KOPT-K1 (cell line): ENCODE results near the gene TSR2.
"Not testable (repeated sequence)": the region's sequence is repeated elsewhere in the genome, so short reads cannot be mapped to it uniquely, and the experiment has no call there.

Experiments
- H3K27ac ChIP-seq: fragments of 200-600 bp; sonication (generic); 2 replicates; pipeline ENCODE4 v1.5.1; 2016; ENCODE audit warnings: antibody characterized with exemption, mild to moderate bottlenecking, low read depth, low read length; ENCODE audit not compliant: poor library complexity, severe bottlenecking
- H3K36me3 ChIP-seq: fragments of 200-600 bp; sonication (generic); 2 replicates; pipeline ENCODE4 v1.5.1; 2017; ENCODE audit warnings: antibody characterized with exemption, mild to moderate bottlenecking, low read length, moderate library complexity; ENCODE audit not compliant: insufficient read depth
- H3K9me3 ChIP-seq: fragments of 200-600 bp; sonication (generic); 2 replicates; pipeline ENCODE4 v1.5.1; 2017; ENCODE audit warnings: antibody characterized with exemption, low read length, mild to moderate bottlenecking; ENCODE audit not compliant: insufficient read depth, poor library complexity, severe bottlenecking

TSR2 gene

DNA sequence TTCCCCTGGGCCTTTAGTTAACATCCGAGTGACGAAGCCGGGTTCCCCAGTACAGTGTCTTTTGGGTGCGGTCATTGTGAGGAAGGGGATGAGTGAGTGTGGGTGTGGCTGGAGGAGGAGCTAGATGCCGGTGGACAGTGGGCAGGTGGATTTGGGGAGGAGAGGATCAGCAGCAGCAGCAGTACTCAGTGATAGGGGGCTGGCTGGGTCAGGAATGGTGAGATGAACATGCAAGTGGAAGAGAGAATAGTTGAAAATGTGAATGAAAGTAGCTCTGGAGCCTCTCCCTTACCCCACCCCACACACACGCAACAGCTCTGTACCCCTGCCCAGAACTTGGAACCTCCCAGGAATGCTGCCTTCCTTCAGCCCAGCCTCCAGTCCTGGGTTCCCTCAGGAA is 4.5 kb downstream of the TSR2 start:
- Histone ChIP-seq H3K9me3 (no peaks in the 10 kb centered on the region), H3K27ac (no peak overlapping the region), H3K36me3 (peaks cover 32% of the 10 kb centered on the region)

DNA sequence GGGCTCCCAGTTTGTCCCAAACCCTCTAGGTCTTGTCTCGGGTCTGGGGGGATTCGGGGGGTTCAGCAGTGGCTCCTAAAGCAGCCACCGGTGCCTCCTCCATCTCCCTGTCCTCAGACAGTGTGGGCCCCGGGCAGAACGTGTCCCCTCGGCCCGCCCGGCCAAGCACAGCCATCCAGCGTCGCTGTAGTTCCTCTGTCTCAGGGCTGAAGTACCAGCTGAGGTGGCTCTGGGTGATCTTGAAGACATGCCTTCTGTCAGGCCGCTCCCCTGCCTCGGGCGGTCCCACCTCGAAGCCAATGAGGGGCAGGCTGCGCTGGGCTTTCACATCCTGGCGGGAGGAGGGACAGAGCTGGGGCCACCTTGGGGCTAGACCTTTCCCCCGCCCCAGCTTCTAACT is 5.9 kb downstream of the TSR2 start:
- H3K36me3 ChIP-seq: peaks cover 32% of the 10 kb centered on the region

DNA sequence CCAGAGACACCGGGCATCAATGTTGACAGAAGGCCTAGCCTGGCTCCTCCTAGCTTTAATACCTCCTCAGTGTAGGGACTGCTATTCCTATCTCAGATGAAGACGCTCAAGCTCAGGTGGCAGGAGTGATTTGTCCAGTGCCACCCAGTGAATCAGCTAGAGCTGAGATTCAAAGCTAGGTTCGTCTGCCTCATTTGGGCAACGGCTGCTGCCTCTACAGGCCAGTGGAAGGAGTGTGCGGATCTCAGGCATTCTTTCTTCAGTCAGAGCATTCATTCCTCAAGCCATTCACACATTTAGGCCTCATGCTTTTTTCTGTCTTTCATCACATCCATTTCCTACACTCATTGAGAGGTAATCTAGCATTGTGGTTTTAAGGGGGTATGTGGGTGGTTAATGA is 7.3 kb downstream of the TSR2 start:
- Histone ChIP-seq H3K36me3 (peaks cover 32% of the 10 kb centered on the region), H3K9me3 (no peaks in the 10 kb centered on the region), H3K27ac (no peak overlapping the region)

More for the DNA sequence above, 5.9 kb downstream of the TSR2 start:
- Histone ChIP-seq H3K27ac (no peak overlapping the region), H3K9me3 (no peaks in the 10 kb centered on the region)

DNA sequence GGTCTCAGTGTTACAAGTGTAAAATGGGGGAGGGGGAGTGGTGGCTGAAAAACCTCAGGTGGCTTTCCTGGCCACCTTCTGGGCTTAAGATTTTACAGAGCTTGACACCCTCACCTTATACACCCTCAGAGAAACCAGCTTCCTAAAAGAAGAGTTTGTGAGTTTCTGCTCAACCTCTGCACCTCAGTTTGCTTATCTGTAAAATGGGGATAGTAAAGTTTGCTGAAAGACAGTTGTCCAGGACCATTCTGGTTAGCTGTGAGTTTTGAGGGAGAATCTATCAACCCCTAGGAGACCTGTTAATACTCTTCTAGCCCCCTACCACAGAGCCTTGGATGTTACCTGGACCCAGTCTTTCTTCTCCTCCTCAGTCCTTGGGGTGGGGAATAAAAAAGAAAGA is 9.7 kb downstream of the TSR2 start:
- Histone ChIP-seq H3K27ac (no peak overlapping the region), H3K9me3 (no peaks in the 10 kb centered on the region), H3K36me3 (peaks cover 12% of the 10 kb centered on the region)

DNA sequence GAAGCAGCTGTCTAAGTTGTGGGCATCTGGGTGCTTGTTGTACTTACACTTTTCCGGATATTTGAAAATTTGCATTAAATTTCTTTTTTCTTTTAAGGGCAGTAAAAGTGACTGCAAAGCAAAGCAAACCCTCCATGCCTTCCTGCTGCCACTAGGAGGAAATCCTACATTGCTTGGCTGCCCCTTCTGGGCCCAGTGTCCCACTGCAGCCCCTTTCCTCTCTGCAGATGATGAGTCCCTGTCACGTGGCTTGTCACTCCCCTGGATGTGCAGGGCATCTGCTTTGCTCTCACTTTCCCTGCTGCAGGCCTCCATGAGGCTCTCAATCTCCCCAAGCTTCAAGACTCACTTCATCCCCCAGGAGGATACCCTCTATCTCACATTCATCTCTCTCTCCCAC is 12.7 kb downstream of the TSR2 start:
- Histone ChIP-seq H3K9me3 (no peaks in the 10 kb centered on the region), H3K27ac (no peak overlapping the region), H3K36me3 (no peaks in the 10 kb centered on the region)

DNA sequence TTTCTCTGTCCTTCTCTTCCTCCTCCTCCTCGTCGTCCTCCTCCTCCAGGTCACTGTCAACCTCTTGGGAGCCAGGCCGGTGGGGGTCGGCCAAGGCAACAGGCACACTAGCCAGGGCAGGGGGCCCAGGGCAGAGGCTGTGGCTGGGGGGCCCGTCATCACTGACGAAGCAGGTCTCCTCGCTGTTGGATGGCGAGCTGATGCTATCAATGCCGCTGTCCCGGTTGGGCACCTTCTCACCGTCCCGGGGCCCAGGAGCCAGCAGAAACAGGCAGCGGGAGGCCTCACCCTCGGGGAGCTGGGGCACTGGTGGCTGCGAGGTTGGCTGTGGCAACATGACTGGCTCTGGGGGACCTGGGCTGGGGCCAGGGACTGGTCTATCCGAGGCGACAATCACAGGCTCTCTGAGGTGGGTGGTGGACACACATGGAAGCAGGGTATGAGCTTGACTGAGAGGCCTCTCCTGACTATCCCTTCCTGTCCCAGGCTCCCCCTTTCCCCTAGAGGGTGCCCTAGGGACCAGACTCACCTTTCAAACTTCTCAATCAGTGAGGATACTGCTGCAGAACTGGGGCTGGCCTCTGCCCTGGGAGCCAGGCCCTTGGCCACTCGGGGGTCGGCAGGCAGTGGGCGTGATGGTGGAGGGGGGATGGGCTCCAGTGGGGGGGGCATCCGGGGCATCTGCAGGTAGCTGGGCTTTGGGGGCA is 30.0 kb downstream of the TSR2 start:
- Histone ChIP-seq H3K9me3 (no peaks in the 10 kb centered on the region), H3K36me3 (no peaks in the 10 kb centered on the region), H3K27ac (no peak overlapping the region)

DNA sequence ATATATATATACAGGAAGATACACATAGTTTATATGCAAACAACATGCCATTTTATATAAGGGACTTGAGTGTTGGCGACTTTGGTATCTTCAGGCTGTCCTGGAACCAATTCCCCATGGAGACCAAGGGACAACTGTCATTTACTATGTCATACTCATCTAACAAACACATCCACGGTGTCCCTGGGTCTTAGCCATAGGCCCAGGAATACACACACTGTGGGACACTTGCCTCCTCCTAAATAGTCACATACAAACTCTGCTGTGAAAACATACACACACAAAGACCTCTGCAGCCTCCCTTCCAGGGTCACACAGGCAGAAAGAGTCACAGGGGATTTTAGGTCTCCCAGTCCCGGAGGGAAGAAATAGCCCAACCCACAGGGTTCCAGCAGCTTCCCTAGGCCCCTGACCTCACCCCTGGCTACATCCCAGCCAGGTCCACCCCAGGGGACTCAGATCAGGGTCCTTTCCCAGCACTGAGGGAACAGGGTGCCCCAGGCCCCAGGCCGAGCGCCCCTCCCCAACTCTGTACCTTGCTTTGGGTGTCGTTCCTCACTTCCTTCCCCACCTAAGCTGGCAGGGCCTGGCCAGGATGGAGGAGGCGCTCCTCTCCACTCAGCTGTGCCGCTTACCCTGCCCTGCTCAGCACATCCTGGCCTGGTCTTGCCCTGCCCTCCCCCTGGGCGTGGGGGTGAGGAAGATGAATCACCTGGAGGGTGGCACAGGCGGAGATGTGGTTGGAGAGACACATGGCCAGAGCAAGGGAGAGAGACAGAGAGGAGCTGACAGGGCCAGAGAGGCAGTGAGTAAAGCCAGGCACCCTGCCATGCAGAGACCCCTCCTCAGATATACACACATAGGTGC is 34.0 kb downstream of the TSR2 start:
- Histone ChIP-seq H3K9me3 (no peaks in the 10 kb centered on the region), H3K36me3 (no peaks in the 10 kb centered on the region), H3K27ac (no peak overlapping the region)

DNA sequence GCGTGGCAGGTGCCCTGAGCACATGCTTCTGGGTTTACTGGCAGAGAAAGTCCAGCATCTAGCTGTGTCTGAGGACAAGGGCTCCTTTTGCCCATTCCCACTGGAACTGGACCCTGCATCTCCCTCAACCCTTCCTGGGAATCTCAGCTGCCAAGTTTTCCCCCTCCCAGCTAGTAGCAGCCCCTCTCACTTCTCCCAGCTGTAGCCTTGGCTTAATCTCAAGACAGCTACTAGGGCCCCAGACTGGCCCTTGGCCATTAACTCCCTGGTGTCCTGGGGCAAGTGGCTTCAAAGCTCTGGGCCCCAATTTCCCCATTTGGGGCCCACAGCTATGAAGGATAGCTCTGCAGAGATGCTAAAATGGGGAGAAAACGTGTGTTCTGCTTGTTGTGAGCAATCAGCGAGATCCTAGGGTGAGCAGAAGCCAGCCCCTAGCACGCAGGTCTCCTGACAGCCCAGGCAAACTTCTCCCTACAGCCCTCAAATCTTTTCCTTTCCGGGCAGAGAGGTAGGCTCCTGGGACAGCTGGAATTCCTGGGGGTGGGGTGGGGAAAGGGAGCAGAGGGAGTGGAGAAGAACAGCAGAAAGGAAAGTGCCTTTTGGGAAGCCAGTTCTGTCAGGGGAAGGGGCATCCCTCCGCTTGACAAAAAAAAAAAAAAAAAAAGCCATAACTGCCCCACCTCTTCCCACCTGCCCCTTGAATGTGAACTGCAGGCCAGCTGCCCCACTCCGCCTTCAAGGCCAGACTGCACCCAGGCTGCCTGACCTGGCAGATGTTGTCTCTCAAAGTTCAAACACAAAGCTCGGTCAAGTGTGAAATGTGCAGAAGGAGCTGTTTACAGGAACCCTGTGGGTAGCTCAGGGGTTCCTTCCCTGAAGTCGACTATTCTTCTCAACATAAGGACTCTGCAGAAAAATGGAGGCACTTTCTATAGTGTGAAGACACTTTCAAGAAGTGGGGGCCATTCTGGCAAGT is 39.2 kb downstream of the TSR2 start:
- Histone ChIP-seq H3K9me3 (no peaks in the 10 kb centered on the region), H3K27ac (no peak overlapping the region), H3K36me3 (no peaks in the 10 kb centered on the region)

GRCh38 chrX:54482839-54483593 is 42.8 kb downstream of the TSR2 start:
- Histone ChIP-seq H3K9me3 (no peaks in the 10 kb centered on the region), H3K27ac (no peak overlapping the region), H3K36me3 (no peaks in the 10 kb centered on the region)

DNA sequence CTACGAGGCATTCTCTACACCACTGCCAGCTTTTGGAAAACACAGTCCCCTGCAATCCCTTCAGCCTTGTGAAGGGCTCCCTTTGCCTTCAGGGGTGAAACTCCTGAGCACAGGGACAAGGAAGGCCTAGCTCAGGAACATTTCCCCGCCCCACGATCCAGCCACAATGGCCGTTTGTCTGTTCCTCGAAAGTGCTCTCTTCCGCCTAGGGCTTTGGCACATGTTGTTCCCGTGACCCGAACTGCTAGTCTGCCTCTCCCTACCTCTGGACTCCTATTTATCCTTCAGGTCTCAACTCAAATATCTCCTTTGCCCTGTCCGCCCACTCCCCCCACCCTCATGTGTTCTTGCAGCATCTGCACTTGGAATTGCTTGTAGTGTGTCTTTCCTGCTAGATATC is 43.7 kb downstream of the TSR2 start:
- Histone ChIP-seq H3K9me3 (no peaks in the 10 kb centered on the region), H3K27ac (no peak overlapping the region), H3K36me3 (no peaks in the 10 kb centered on the region)

GRCh38 chrX:54484666-54485065 is 44.5 kb downstream of the TSR2 start:
- Histone ChIP-seq H3K27ac (no peak overlapping the region), H3K36me3 (no peaks in the 10 kb centered on the region), H3K9me3 (no peaks in the 10 kb centered on the region)

DNA sequence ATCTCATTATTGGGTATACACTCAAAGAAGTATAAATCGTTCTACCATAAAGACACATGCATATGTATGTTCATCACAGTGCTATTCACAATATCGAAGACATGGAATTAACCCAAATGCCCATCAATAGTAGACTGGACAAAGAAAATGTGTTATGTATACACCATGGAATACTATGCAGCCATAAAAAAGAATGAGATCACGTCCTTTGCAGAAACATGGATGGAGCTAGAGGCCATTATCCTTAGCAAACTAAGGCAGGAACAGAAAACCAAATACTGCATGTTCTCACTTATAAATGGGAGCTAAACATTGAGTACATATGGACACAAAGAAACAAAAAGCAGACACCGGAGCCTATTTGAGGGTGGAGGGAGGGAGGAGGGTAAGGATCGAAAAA is 49.6 kb downstream of the TSR2 start:
- H3K36me3 ChIP-seq, H3K27ac ChIP-seq, H3K9me3 ChIP-seq: not testable (repeated sequence)

DNA sequence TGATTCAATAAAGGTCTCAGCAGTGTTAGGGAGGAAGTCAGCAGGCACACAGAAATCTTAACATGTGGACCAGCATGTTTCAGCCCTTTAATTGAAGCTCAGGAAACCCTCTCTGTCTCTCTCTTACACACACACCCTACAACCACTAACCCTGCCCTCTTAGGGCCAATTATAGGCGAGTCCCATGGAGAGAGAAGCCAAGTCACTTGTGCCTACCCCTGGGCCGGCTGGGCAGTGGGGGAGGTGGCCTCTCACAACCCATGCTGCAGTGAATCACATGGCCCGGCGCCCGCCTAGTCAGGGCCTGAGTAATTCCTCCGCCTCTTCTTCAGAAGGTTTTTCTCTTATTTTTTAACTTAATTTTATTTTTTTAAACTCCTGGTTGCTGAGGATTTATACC is 52.1 kb downstream of the TSR2 start:
- Histone ChIP-seq H3K36me3 (no peaks in the 10 kb centered on the region), H3K9me3 (no peaks in the 10 kb centered on the region), H3K27ac (no peak overlapping the region)

DNA sequence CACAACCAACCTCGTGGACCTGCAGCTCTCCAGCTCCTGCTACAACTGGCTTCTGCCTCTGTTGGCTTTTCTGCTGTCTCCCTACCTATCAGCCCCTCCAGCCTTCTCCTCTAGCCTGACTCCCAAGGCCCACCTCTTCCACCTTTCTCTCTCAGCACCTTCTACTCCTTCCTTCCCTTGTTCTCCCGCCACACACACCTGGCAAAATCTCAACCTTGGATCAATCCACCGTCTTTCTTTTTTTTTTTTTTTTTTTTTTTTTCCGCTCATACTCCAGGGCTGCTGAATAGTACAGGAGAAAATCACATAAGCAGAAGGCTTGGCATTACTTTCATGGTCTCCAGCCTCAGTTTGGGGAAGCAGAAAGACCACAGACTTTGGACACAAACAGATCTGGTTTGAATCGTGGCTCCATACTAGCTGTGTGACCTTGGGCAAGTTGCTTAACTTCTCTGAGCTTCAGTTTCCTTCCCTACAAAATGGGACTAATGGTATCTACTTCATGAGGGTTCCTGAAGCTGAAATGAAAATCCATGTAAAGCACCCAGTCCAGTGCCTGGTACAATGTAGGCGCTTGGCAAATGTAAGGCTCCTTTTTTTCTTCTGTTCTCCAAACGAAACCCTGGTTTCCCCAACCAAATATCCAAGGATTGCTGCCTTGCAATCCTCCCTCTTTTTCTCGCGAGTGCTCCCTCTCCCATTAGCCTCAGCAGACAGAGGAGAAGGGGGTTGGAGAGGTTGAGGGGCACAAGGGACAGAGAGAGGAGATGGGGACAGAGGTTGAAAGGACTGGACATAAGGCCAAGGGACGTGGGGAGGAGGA is 54.2 kb downstream of the TSR2 start:
- no peaks in the 10 kb centered on the region for H3K9me3 ChIP-seq
- H3K36me3 ChIP-seq: no peaks in the 10 kb centered on the region
- H3K27ac ChIP-seq: no peak overlapping the region
